HEK293 (cell line): Measurements from ENCODE around the gene RNF144B.

Experiments used
- CTCF ChIP-seq: fragments of 450-650 bp; formaldehyde crosslinking; IDR thresholded peaks from 2 replicates; pipeline ENCODE4 v1.5.1; 2016; ENCODE audit warnings: missing biosample characterization, missing genetic modification characterization
- EGR2 ChIP-seq: fragments of 450-650 bp; formaldehyde crosslinking; IDR thresholded peaks from 2 replicates; pipeline ENCODE4 v1.5.1; 2016; ENCODE audit warnings: low read depth, missing biosample characterization, missing genetic modification characterization
- REST ChIP-seq: fragments of 450-650 bp; formaldehyde crosslinking; IDR thresholded peaks from 2 replicates; pipeline ENCODE4 v1.5.1; 2016; ENCODE audit warnings: missing biosample characterization, missing genetic modification characterization
- ZBTB7A ChIP-seq: fragments of 450-650 bp; formaldehyde crosslinking; IDR thresholded peaks from 2 replicates; pipeline ENCODE4 v1.5.1; 2016; ENCODE audit warnings: low read depth, missing biosample characterization, missing genetic modification characterization
- ZBTB8A ChIP-seq: fragments of 450-650 bp; formaldehyde crosslinking; IDR thresholded peaks from 2 replicates; pipeline ENCODE4 v1.5.1; 2016; ENCODE audit warnings: missing biosample characterization, missing genetic modification characterization
- ZNF274 ChIP-seq, 2 experiments: fragments of 200-500 bp in 1 of 2; fragments of 450-650 bp in 1 of 2; sonication (Bioruptor generic) in 1 of 2; formaldehyde crosslinking in 1 of 2; IDR thresholded peaks; 2 replicates each; pipeline versions ENCODE4 v1.5.1 to v1.6.1; 2014 to 2016; ENCODE audit warnings: borderline replicate concordance in 1 of 2, inconsistent platforms in 1 of 2, low read length in 1 of 2, missing biosample characterization in 1 of 2, missing genetic modification characterization in 1 of 2

- TF ChIP-seq ZNF274 (IDR thresholded peaks at IDR 0.05; ENCODE audit: low read length) (no peak), ZNF274 (tag by site-specific recombination; IDR thresholded peaks at IDR 0.05; ENCODE audit: borderline replicate concordance) (no peak), ZBTB8A (tag by site-specific recombination) (no peak), CTCF (tag by site-specific recombination) (no peak), EGR2 (tag by site-specific recombination) (no peak), REST (tag by site-specific recombination) (no peak), ZBTB7A (tag by site-specific recombination) (no peak)
These were observed 102.2 kb downstream of the RNF144B start for GRCh38 chr6:18489335-18489734.
